GM23338 (cell line): ENCODE data around the gene SDHB. TPM values are rescaled to one million over a fixed set of nuclear protein-coding genes. Genes with fewer than 3 reads are reported as not detected.

ENCODE experiments used
- ATAC-seq: fragments of 200-7000 bp; cut with Tn5 transposase; 3 replicates; pipeline ENCODE4 v1.9.1; 2020
- DNase-seq: peaks from one replicate; pipeline ENCODE4 v3.0.0-alpha.2; 2015; ENCODE audit warnings: low spot score
- H2AFZ ChIP-seq: fragments of 200-600 bp; sonication (generic); 2 replicates; pipeline ENCODE4 v1.8.0; 2016; ENCODE audit warnings: antibody characterized with exemption, mild to moderate bottlenecking, moderate library complexity
- H3F3A ChIP-seq: fragments of 200-600 bp; sonication (generic); replicated peaks from 2 replicates; pipeline ENCODE4 v1.8.0; 2017; ENCODE audit warnings: antibody characterized with exemption, mixed run types, low read depth
- H3K27ac ChIP-seq: fragments of 200-600 bp; sonication (generic); 2 replicates; pipeline ENCODE4 v1.6.1; 2016; ENCODE audit warnings: low read depth
- H3K27me3 ChIP-seq: fragments of 200-600 bp; sonication (generic); 2 replicates; pipeline ENCODE4 v1.8.0; 2016; ENCODE audit warnings: mild to moderate bottlenecking, mixed run types, moderate library complexity; ENCODE audit not compliant: insufficient read depth
- H3K36me3 ChIP-seq: fragments of 200-600 bp; sonication (generic); 2 replicates; pipeline ENCODE4 v1.8.0; 2016; ENCODE audit warnings: mild to moderate bottlenecking; ENCODE audit not compliant: insufficient read depth
- H3K4me1 ChIP-seq: fragments of 200-600 bp; sonication (generic); 2 replicates; pipeline ENCODE4 v1.8.0; 2016; ENCODE audit warnings: mild to moderate bottlenecking, moderate library complexity; ENCODE audit not compliant: insufficient read depth
- H3K4me2 ChIP-seq: fragments of 200-600 bp; sonication (generic); 2 replicates; pipeline ENCODE4 v1.7.1; 2017; ENCODE audit warnings: mixed run types
- H3K4me3 ChIP-seq: fragments of 200-600 bp; sonication (generic); 2 replicates; pipeline ENCODE4 v1.6.1; 2016; ENCODE audit warnings: mixed run types
- H3K79me2 ChIP-seq: fragments of 200-600 bp; sonication (generic); replicated peaks from 2 replicates; pipeline ENCODE4 v1.8.0; 2017; ENCODE audit warnings: mild to moderate bottlenecking; ENCODE audit not compliant: insufficient read depth
- H3K9me2 ChIP-seq: fragments of 200-600 bp; sonication (generic); 2 replicates; pipeline ENCODE4 v1.8.0; 2017; ENCODE audit not compliant: insufficient read depth
- H4K20me1 ChIP-seq: fragments of 200-600 bp; sonication (generic); replicated peaks from 2 replicates; pipeline ENCODE4 v1.8.0; 2017; ENCODE audit warnings: mild to moderate bottlenecking; ENCODE audit not compliant: insufficient read depth
- H3K27ac Mint-ChIP-seq: 2 replicates; pipeline ENCODE4 v1.8.0; 2020; ENCODE audit warnings: inconsistent platforms, mild to moderate bottlenecking, moderate library complexity, mixed read lengths
- H3K27me3 Mint-ChIP-seq: 3 replicates; pipeline ENCODE4 v1.8.0; 2022; ENCODE audit warnings: low read depth, mild to moderate bottlenecking, moderate library complexity, mixed read lengths, inconsistent platforms; ENCODE audit not compliant: insufficient read depth, poor library complexity
- H3K36me3 Mint-ChIP-seq: 3 replicates; pipeline ENCODE4 v1.8.0; 2021; ENCODE audit warnings: low read depth, mild to moderate bottlenecking, inconsistent platforms, moderate library complexity, mixed read lengths
- H3K4me1 Mint-ChIP-seq: 3 replicates; pipeline ENCODE4 v1.8.0; 2020; ENCODE audit warnings: mild to moderate bottlenecking, inconsistent platforms, mixed read lengths
- H3K4me3 Mint-ChIP-seq: 3 replicates; pipeline ENCODE4 v1.8.0; 2021; ENCODE audit warnings: moderate library complexity, mild to moderate bottlenecking, inconsistent platforms, mixed read lengths
- H3K9me3 Mint-ChIP-seq: 3 replicates; pipeline ENCODE4 v1.8.0; 2020; ENCODE audit warnings: moderate library complexity, mild to moderate bottlenecking, inconsistent platforms, mixed read lengths
- CREB1 ChIP-seq: fragments of 250-450 bp; sonication (Bioruptor Pico); IDR thresholded peaks from 2 replicates; pipeline ENCODE4 v1.5.0; 2020; ENCODE audit warnings: low read depth, mild to moderate bottlenecking, moderate library complexity
- CTCF ChIP-seq, 2 experiments: fragments of 200-600 bp in 1 of 2; sonication (generic) in 1 of 2; conservative IDR thresholded peaks; 2 replicates each; pipeline versions ENCODE4 v1.5.1 to v1.6.1; 2016 to 2017; ENCODE audit warnings: antibody characterized with exemption in 2 of 2, low read depth in 2 of 2, mild to moderate bottlenecking in 2 of 2, moderate library complexity in 1 of 2
- ETS1 ChIP-seq: IDR thresholded peaks from 2 replicates; pipeline ENCODE4 v1.6.1; 2016; ENCODE audit warnings: antibody characterized with exemption
- EZH2 ChIP-seq: fragments of 200-600 bp; sonication (generic); IDR thresholded peaks from one replicate; pipeline ENCODE4 v1.8.0; 2017; ENCODE audit warnings: antibody characterized with exemption, mild to moderate bottlenecking, low read depth; ENCODE audit not compliant: unreplicated experiment
- EZH2phosphoT487 ChIP-seq: fragments of 200-600 bp; sonication (generic); IDR thresholded peaks from one replicate; pipeline ENCODE4 v1.8.1; 2018; ENCODE audit warnings: antibody characterized with exemption; ENCODE audit not compliant: unreplicated experiment
- JUNB ChIP-seq: IDR thresholded peaks from one replicate; pipeline ENCODE4 v1.6.1; 2016; ENCODE audit warnings: antibody characterized with exemption; ENCODE audit not compliant: unreplicated experiment
- NANOG ChIP-seq: IDR thresholded peaks from 2 replicates; pipeline ENCODE4 v1.6.1; 2016; ENCODE audit warnings: antibody characterized with exemption, borderline replicate concordance
- REST ChIP-seq: IDR thresholded peaks from one replicate; pipeline ENCODE4 v1.6.1; 2018; ENCODE audit warnings: antibody characterized with exemption; ENCODE audit not compliant: unreplicated experiment
- ZNF114 ChIP-seq: fragments of 250-450 bp; sonication (Bioruptor Pico); IDR thresholded peaks from 2 replicates; pipeline ENCODE4 v1.5.0; 2020; ENCODE audit warnings: mild to moderate bottlenecking, moderate library complexity
- ZNF331 ChIP-seq: fragments of 250-450 bp; sonication (Bioruptor Pico); IDR thresholded peaks from 2 replicates; pipeline ENCODE4 v1.5.0; 2020; ENCODE audit warnings: low read depth, mild to moderate bottlenecking, moderate library complexity
- polyA plus RNA-seq: library from polyadenylated mRNA; unstranded; fragments of >200 nt; fragmentation: Nextera tagmentation; extraction: Ambion mirVana; gene quantifications from 2 replicates; pipeline ENCODE4 v1.2.1, GENCODE V29; 2016
- total RNA-seq: library from RNA; depleted of rRNA; stranded (reverse); fragments of >200 nt; shearing (Covaris generic); gene quantifications from 2 replicates; pipeline ENCODE4 v1.2.3, GENCODE V29; 2014
- TF ChIP-seq, protein P1 (sequence below): fragments of 250-450 bp; sonication (Bioruptor Pico); IDR thresholded peaks from 2 replicates; pipeline ENCODE4 v1.5.0; 2020; ENCODE audit warnings: mild to moderate bottlenecking, moderate library complexity

Gene SDHB
- total and polyA plus RNA-seq, 2 experiments from 2014 or later = 72.8 to 112 TPM

DNA sequence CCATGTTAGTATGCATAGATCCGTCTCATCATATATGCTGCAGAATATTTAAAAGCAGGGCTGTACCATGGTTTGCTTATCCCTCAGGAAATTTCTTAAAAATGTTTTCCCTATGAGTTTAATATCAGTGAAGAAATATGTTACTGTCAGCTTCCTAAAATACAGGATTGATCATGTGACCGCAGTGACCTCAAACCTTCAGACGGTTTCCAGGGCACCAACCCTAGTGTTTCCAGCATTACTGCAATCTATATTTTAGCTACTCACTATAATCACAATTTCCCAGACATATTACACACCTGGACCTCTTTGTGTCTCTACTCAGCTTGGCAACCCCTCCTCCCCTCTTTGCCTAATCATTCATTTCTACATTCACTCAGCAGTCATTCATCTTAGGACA is 7.7 kb upstream of the SDHB start:
- Histone ChIP-seq H3F3A (peaks cover 8% of the 10 kb centered on the region; the same call in 1 of the 2 replicates), H4K20me1 (no peaks in the 10 kb centered on the region), H3K4me1 (peaks cover 35% of the 10 kb centered on the region), H3K27ac (no peak overlapping the region), H3K36me3 (no peaks in the 10 kb centered on the region; the same call in 1 of the 2 replicates), H3K27me3 (no peaks in the 10 kb centered on the region), H2AFZ (no peak overlapping the region; the same call in 1 of the 2 replicates), H3K9me2 (no peaks in the 10 kb centered on the region), H3K4me2 (no peak overlapping the region), H3K4me3 (no peak overlapping the region), H3K79me2 (no peaks in the 10 kb centered on the region)
- no peak for DNase-seq
- no peak for ATAC-seq
- Mint-ChIP-seq H3K9me3 (peaks cover 3% of the 10 kb centered on the region; the same call in 1 of the 3 replicates), H3K4me3 (no peak overlapping the region), H3K27me3 (peaks cover 10% of the 10 kb centered on the region), H3K27ac (no peak overlapping the region), H3K36me3 (0 out of 3 replicates have a peak, but pooled peaks cover 2% of the 10 kb centered on the region), H3K4me1 (peaks cover 22% of the 10 kb centered on the region)
- TF ChIP-seq CREB1 (CRISPR knock-in tag) (no peak), ETS1 (no peak), NANOG (no peak), EZH2 (no peak), REST (no peak), CTCF (conservative IDR thresholded peaks at IDR 0.05; ENCODE audit: low read depth in 2 of 2) (no peak), EZH2phosphoT487 (no peak), ZNF331 (CRISPR knock-in tag) (no peak), ZNF114 (CRISPR knock-in tag) (no peak), JUNB (no peak)
- TF ChIP-seq, protein P1, sequence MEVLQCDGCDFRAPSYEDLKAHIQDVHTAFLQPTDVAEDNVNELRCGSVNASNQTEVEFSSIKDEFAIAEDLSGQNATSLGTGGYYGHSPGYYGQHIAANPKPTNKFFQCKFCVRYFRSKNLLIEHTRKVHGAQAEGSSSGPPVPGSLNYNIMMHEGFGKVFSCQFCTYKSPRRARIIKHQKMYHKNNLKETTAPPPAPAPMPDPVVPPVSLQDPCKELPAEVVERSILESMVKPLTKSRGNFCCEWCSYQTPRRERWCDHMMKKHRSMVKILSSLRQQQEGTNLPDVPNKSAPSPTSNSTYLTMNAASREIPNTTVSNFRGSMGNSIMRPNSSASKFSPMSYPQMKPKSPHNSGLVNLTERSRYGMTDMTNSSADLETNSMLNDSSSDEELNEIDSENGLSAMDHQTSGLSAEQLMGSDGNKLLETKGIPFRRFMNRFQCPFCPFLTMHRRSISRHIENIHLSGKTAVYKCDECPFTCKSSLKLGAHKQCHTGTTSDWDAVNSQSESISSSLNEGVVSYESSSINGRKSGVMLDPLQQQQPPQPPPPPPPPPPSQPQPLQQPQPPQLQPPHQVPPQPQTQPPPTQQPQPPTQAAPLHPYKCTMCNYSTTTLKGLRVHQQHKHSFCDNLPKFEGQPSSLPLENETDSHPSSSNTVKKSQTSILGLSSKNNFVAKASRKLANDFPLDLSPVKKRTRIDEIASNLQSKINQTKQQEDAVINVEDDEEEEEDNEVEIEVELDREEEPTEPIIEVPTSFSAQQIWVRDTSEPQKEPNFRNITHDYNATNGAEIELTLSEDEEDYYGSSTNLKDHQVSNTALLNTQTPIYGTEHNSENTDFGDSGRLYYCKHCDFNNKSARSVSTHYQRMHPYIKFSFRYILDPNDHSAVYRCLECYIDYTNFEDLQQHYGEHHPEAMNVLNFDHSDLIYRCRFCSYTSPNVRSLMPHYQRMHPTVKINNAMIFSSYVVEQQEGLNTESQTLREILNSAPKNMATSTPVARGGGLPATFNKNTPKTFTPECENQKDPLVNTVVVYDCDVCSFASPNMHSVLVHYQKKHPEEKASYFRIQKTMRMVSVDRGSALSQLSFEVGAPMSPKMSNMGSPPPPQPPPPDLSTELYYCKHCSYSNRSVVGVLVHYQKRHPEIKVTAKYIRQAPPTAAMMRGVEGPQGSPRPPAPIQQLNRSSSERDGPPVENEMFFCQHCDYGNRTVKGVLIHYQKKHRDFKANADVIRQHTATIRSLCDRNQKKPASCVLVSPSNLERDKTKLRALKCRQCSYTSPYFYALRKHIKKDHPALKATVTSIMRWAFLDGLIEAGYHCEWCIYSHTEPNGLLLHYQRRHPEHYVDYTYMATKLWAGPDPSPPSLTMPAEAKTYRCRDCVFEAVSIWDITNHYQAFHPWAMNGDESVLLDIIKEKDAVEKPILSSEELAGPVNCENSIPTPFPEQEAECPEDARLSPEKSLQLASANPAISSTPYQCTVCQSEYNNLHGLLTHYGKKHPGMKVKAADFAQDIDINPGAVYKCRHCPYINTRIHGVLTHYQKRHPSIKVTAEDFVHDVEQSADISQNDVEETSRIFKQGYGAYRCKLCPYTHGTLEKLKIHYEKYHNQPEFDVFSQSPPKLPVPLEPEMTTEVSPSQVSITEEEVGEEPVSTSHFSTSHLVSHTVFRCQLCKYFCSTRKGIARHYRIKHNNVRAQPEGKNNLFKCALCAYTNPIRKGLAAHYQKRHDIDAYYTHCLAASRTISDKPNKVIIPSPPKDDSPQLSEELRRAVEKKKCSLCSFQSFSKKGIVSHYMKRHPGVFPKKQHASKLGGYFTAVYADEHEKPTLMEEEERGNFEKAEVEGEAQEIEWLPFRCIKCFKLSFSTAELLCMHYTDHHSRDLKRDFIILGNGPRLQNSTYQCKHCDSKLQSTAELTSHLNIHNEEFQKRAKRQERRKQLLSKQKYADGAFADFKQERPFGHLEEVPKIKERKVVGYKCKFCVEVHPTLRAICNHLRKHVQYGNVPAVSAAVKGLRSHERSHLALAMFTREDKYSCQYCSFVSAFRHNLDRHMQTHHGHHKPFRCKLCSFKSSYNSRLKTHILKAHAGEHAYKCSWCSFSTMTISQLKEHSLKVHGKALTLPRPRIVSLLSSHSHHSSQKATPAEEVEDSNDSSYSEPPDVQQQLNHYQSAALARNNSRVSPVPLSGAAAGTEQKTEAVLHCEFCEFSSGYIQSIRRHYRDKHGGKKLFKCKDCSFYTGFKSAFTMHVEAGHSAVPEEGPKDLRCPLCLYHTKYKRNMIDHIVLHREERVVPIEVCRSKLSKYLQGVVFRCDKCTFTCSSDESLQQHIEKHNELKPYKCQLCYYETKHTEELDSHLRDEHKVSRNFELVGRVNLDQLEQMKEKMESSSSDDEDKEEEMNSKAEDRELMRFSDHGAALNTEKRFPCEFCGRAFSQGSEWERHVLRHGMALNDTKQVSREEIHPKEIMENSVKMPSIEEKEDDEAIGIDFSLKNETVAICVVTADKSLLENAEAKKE (CRISPR knock-in tag) = no peak
